Measurements from ENCODE around the gene KLC1.

KLC1 gene

GRCh38 chr14:103725001-103725682, 96.1 kb downstream of the KLC1 start:
- DNase-seq, result no peak

GRCh38 chr14:103725739-103726395, 96.9 kb downstream of the KLC1 start:
- no peak for DNase-seq

- DNase-seq, result no peak
These were observed 97.5 kb downstream of the KLC1 start for GRCh38 chr14:103726474-103726873.

GRCh38 chr14:103727313-103727980, 98.4 kb downstream of the KLC1 start:
- DNase-seq, result no peak

- DNase-seq, result no peak
These were observed 99.1 kb downstream of the KLC1 start for GRCh38 chr14:103728141-103728540.

GRCh38 chr14:103728721-103729120, 99.7 kb downstream of the KLC1 start:
- DNase-seq, result no peak

- DNase-seq, result no peak
These were observed 100.8 kb downstream of the KLC1 start for GRCh38 chr14:103729496-103730448.

GRCh38 chr14:103730490-103731035, 101.6 kb downstream of the KLC1 start:
- no peak for DNase-seq

- no peak for DNase-seq
These were observed 102.5 kb downstream of the KLC1 start for GRCh38 chr14:103731481-103731880.

GRCh38 chr14:103731916-103732867, 103.2 kb downstream of the KLC1 start:
- no peak for DNase-seq

GRCh38 chr14:103732868-103733620, 104.0 kb downstream of the KLC1 start:
- DNase-seq, result no peak

GRCh38 chr14:103733651-103734050, 104.6 kb downstream of the KLC1 start:
- DNase-seq, result no peak

- DNase-seq, result no peak
These were observed 105.3 kb downstream of the KLC1 start for GRCh38 chr14:103734081-103734888.

GRCh38 chr14:103735022-103735421, 106.0 kb downstream of the KLC1 start:
- no peak for DNase-seq

GRCh38 chr14:103735439-103735814, 106.4 kb downstream of the KLC1 start:
- DNase-seq, result no peak

- DNase-seq, result no peak
These were observed 107.0 kb downstream of the KLC1 start for GRCh38 chr14:103735815-103736545.

GRCh38 chr14:103736546-103737431, 107.8 kb downstream of the KLC1 start:
- DNase-seq, result no peak

GRCh38 chr14:103737432-103738045, 108.5 kb downstream of the KLC1 start:
- DNase-seq, result no peak

Data from CD4-positive, alpha-beta T cell treated with Interleukin-15 for 1 hour (primary cell).